COR-L47 (cell line): ENCODE measurements around the gene RNLS.

ENCODE experiments used
- DNase-seq: peaks from one replicate; lab custom pipeline; 2025; lab: John Stamatoyannopoulos, UW

Gene RNLS

GRCh38 chr10:88232029-88232895, 350.9 kb downstream of the RNLS start:
- no peak for DNase-seq

DNA sequence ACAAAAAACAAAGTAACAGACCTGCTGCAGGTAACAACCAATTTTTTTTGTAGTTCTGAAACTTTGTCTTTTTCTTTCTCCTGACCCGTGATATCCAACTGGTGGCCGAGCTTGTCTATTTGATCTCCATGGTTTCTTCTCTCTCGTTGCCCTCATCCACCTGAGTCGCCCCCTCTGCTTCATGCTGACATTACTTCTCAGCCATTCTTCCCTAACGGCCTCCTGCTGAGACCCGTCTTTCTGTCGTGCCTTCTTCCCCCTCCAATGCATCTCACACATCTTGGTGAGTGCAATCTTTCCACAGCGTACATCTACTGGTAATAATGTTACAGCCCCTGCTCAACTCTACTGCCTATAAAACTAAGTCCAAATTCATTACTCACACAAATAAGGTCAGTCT, 352.9 kb downstream of the RNLS start:
- no peak for DNase-seq

GRCh38 chr10:88228130-88228529, 355.0 kb downstream of the RNLS start:
- DNase-seq: no peak

GRCh38 chr10:88227342-88228018, 355.6 kb downstream of the RNLS start:
- no peak for DNase-seq

DNA sequence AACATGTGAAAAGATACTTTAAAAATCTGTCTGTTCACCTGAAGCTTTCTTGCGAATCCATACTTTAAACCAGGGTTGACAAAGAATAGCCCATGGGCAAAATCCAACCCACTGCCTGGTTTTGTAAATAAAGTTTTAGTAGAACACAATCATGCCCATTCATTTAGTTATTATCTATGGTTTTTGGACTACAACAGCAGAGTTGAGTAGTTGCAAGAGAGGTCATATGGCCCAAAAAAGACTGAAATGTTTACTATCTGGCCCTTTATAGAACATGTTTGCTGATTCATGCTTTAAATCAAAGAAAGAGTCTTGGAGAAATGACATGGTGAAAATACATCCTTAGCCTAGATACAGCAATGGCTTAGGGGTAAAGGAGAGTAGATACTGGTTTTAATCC, 356.2 kb downstream of the RNLS start:
- no peak for DNase-seq

- no peak for DNase-seq
Observed at GRCh38 chr10:88226071-88226659, 357.0 kb downstream of the RNLS start.
